ENCODE measurements around the gene NXPE2. TPM values are rescaled to one million over a fixed set of nuclear protein-coding genes. Genes with fewer than 3 reads are reported as not detected.

NXPE2 gene
- total RNA-seq, 2 donors from 2014 or later = 0.18 TPM; not detected in 1

DNA sequence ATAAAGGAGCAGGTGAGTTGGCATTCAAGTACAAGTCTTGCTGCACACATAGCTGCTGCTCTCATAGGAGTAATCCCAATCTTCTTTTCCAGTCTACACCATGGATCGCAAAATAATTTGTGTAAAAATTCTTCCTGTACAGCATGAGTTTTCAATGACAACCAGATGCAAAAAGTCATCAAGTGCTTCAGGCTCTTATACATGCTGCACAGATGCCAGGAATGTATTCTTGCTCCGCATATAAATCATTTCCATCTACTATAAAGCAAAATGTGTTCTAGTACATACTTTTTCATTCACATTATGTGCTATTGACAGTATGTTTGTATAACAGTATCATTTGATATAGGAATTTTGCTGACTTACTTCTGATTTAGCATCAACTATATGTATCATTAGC, 35.4 kb downstream of the NXPE2 start:
- H3K4me3 ChIP-seq (ENCODE audit: low read length) = no peak overlapping the region
- Mint-ChIP-seq H3K27ac (no peak overlapping the region), H3K9me3 (peaks cover 5% of the 10 kb centered on the region), H3K4me3 (no peak overlapping the region), H3K4me1 (no peaks in the 10 kb centered on the region), H3K36me3 (ENCODE audit: low read depth) (no peaks in the 10 kb centered on the region), H3K27me3 (ENCODE audit: insufficient read depth) (peaks cover 5% of the 10 kb centered on the region)
- H3K27me3 ChIP-seq (ENCODE audit: control insufficient read depth, insufficient read depth, low read length, poor library complexity, severe bottlenecking) = no peaks in the 10 kb centered on the region
- WGBS, 2 experiments (ENCODE audit: insufficient coverage in 1 of 2, insufficient read length in 1 of 2) = 86 to 100% methylated on average over 1 to 2 of the region's 2 CpGs
- H3K4me1 ChIP-seq (ENCODE audit: control insufficient read depth, insufficient read depth, low read length) = no peaks in the 10 kb centered on the region
- no peak overlapping the region for H3K9ac ChIP-seq (ENCODE audit: extremely low read depth, low read length, poor library complexity, severe bottlenecking)
- H3K9me3 ChIP-seq (ENCODE audit: control insufficient read depth, low read length) = no peaks in the 10 kb centered on the region
- DNase-seq = no peak
- no peak overlapping the region for H3K27ac ChIP-seq (ENCODE audit: low read depth, low read length)
- H3K36me3 ChIP-seq (ENCODE audit: control insufficient read depth, insufficient read depth, low read length) = no peaks in the 10 kb centered on the region
- TF ChIP-seq, protein P1, sequence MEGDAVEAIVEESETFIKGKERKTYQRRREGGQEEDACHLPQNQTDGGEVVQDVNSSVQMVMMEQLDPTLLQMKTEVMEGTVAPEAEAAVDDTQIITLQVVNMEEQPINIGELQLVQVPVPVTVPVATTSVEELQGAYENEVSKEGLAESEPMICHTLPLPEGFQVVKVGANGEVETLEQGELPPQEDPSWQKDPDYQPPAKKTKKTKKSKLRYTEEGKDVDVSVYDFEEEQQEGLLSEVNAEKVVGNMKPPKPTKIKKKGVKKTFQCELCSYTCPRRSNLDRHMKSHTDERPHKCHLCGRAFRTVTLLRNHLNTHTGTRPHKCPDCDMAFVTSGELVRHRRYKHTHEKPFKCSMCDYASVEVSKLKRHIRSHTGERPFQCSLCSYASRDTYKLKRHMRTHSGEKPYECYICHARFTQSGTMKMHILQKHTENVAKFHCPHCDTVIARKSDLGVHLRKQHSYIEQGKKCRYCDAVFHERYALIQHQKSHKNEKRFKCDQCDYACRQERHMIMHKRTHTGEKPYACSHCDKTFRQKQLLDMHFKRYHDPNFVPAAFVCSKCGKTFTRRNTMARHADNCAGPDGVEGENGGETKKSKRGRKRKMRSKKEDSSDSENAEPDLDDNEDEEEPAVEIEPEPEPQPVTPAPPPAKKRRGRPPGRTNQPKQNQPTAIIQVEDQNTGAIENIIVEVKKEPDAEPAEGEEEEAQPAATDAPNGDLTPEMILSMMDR (conservative IDR thresholded peaks at IDR 0.05) = no peak

DNA sequence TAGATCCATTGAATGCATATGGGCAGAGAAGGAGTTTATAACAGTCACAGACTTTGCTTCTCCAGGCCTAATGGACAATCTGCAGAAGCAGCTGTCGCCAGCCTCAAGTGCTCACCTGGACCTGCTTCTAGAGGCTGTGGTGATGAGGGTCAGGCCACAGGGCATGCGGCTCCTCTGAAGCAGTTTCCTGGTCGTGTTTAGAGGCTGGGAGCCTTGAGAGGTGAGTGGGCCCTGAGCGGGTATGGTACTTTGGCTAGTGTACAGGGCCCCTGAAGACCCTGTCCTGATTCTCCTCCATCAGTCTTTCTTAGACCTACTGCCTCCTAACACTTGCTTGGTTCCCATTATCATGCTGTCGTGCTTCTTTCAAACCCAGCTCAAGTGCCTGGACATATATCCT, 41.2 kb downstream of the NXPE2 start:
- Mint-ChIP-seq H3K36me3 (ENCODE audit: low read depth) (no peaks in the 10 kb centered on the region), H3K27ac (no peak overlapping the region), H3K4me3 (no peak overlapping the region), H3K4me1 (no peaks in the 10 kb centered on the region), H3K27me3 (ENCODE audit: insufficient read depth) (peaks cover 12% of the 10 kb centered on the region), H3K9me3 (no peaks in the 10 kb centered on the region)
- no peak overlapping the region for H3K9ac ChIP-seq (ENCODE audit: extremely low read depth, low read length, poor library complexity, severe bottlenecking)
- H3K4me3 ChIP-seq (ENCODE audit: low read length) = no peak overlapping the region
- WGBS, 2 experiments (ENCODE audit: insufficient coverage in 1 of 2, insufficient read length in 1 of 2) = 88 to 100% methylated on average over 2 to 5 of the region's 5 CpGs
- H3K27ac ChIP-seq (ENCODE audit: low read depth, low read length) = no peak overlapping the region
- no peaks in the 10 kb centered on the region for H3K4me1 ChIP-seq (ENCODE audit: control insufficient read depth, insufficient read depth, low read length)
- TF ChIP-seq, protein P1 (conservative IDR thresholded peaks at IDR 0.05) = no peak
- DNase-seq = no peak
- no peaks in the 10 kb centered on the region for H3K36me3 ChIP-seq (ENCODE audit: control insufficient read depth, insufficient read depth, low read length)
- H3K27me3 ChIP-seq (ENCODE audit: control insufficient read depth, insufficient read depth, low read length, poor library complexity, severe bottlenecking) = no peaks in the 10 kb centered on the region
- H3K9me3 ChIP-seq (ENCODE audit: control insufficient read depth, low read length) = no peaks in the 10 kb centered on the region

DNA sequence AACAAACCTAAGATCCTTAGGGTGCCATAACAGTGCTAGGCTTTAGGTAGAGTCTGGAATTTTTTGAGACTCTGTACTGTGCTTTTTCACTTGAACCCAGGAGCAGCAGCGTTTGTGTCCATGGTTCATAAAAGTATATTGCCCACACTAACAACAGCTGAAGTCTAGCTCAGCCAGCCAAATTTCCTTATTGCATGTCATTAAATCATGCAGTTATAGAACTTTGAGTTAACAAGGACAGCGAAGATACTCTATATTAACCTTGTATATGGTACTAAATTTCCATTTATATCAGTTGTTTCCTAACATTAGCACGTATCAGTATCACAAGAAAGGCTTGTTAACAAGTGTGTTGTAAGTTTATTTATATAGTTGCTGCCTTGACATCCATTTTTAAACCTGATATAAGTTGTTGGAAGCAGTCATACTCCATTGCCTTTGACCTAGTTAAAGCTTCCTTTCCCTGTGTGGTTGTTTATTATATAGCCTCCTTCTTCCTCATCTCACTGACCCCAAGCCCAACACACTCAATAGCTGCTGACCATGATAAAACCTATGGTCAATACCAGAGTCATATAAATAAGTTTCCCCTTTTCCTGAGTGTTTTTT, 46.7 kb downstream of the NXPE2 start:
- Mint-ChIP-seq H3K4me1 (no peaks in the 10 kb centered on the region), H3K36me3 (ENCODE audit: low read depth) (no peaks in the 10 kb centered on the region), H3K4me3 (no peak overlapping the region), H3K27me3 (ENCODE audit: insufficient read depth) (peaks cover 8% of the 10 kb centered on the region), H3K9me3 (no peaks in the 10 kb centered on the region), H3K27ac (no peak overlapping the region)
- no peaks in the 10 kb centered on the region for H3K36me3 ChIP-seq (ENCODE audit: control insufficient read depth, insufficient read depth, low read length)
- no peaks in the 10 kb centered on the region for H3K4me1 ChIP-seq (ENCODE audit: control insufficient read depth, insufficient read depth, low read length)
- 91 to 92% methylated on average over 1 to 2 of the region's 3 CpGs for WGBS, 2 experiments (ENCODE audit: insufficient coverage in 1 of 2, insufficient read length in 1 of 2)
- no peak overlapping the region for H3K4me3 ChIP-seq (ENCODE audit: low read length)
- no peak overlapping the region for H3K9ac ChIP-seq (ENCODE audit: extremely low read depth, low read length, poor library complexity, severe bottlenecking)
- H3K27ac ChIP-seq (ENCODE audit: low read depth, low read length) = no peak overlapping the region
- no peaks in the 10 kb centered on the region for H3K9me3 ChIP-seq (ENCODE audit: control insufficient read depth, low read length)
- TF ChIP-seq, protein P1 (conservative IDR thresholded peaks at IDR 0.05) = no peak
- DNase-seq = no peak
- no peaks in the 10 kb centered on the region for H3K27me3 ChIP-seq (ENCODE audit: control insufficient read depth, insufficient read depth, low read length, poor library complexity, severe bottlenecking)
